SK-N-MC (cell line): ENCODE results near the gene SOBP.
"Not testable (repeated sequence)": the region's sequence is repeated elsewhere in the genome, so short reads cannot be mapped to it uniquely, and the experiment has no call there.

Experiments
- DNase-seq: peaks from one replicate; pipeline ENCODE4 v3.0.0-alpha.2; 2011; ENCODE audit warnings: low read depth, low spot score
- H3K27ac ChIP-seq: fragments of 200-600 bp; sonication (generic); 2 replicates; pipeline ENCODE4 v1.5.1; 2016; ENCODE audit warnings: mixed run types
- H3K36me3 ChIP-seq: fragments of 200-600 bp; sonication (generic); 2 replicates; pipeline ENCODE4 v1.6.1; 2017; ENCODE audit warnings: antibody characterized with exemption, low read length, mixed read lengths; ENCODE audit not compliant: insufficient read depth
- H3K4me3 ChIP-seq: fragments of 200-600 bp; sonication (generic); 2 replicates; pipeline ENCODE4 v1.5.1; 2016
- H3K9ac ChIP-seq: fragments of 200-600 bp; sonication (generic); 2 replicates; pipeline ENCODE4 v1.8.0; 2017; ENCODE audit warnings: mixed run types, mixed read lengths; ENCODE audit not compliant: insufficient read length
- H3K9me3 ChIP-seq: fragments of 200-600 bp; sonication (generic); 2 replicates; pipeline ENCODE4 v1.6.1; 2017; ENCODE audit warnings: low read depth, mild to moderate bottlenecking, antibody characterized with exemption, low read length, moderate library complexity, mixed read lengths
- EZH2 ChIP-seq: fragments of 200-600 bp; sonication (generic); IDR thresholded peaks from one replicate; pipeline ENCODE4 v1.6.1; 2017; ENCODE audit warnings: antibody characterized with exemption
- FOXP2 ChIP-seq: optimal IDR thresholded peaks from 2 replicates; pipeline ENCODE3; 2011; ENCODE audit warnings: mild to moderate bottlenecking, moderate library complexity; ENCODE audit not compliant: insufficient read depth; ENCODE audit errors: extremely low read length, control extremely low read depth
- POLR2AphosphoS5 ChIP-seq: IDR thresholded peaks from 2 replicates; pipeline ENCODE4 v1.6.1; 2012; ENCODE audit warnings: mild to moderate bottlenecking, low read depth, low read length, borderline replicate concordance

Gene SOBP

DNA sequence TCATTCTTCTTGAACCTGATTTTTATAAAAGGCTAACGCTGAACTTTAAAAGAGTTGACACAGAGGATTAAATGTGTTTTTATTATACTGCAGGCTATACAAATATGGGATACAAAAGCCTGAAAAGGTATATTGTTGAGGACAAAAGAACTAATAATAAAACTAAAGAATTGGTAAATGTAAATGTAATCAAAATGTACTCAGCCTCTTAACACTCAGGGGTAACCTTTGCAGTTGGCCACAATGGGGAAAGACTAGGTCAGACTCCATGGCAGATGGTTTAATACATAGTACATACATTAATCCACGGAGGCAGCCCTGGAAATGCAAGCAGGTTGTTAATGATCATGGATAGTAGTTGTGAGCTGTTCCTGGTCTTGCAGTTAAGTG lies 57.5 kb downstream of the SOBP start:
- H3K9me3 ChIP-seq = no peaks in the 10 kb centered on the region
- TF ChIP-seq EZH2 (no peak), FOXP2 (no peak), POLR2AphosphoS5 (no peak)
- H3K36me3 ChIP-seq = no peaks in the 10 kb centered on the region
- no peak overlapping the region for H3K27ac ChIP-seq
- H3K4me3 ChIP-seq = no peak overlapping the region
- H3K9ac ChIP-seq = no peak overlapping the region
- no peak for DNase-seq

DNA sequence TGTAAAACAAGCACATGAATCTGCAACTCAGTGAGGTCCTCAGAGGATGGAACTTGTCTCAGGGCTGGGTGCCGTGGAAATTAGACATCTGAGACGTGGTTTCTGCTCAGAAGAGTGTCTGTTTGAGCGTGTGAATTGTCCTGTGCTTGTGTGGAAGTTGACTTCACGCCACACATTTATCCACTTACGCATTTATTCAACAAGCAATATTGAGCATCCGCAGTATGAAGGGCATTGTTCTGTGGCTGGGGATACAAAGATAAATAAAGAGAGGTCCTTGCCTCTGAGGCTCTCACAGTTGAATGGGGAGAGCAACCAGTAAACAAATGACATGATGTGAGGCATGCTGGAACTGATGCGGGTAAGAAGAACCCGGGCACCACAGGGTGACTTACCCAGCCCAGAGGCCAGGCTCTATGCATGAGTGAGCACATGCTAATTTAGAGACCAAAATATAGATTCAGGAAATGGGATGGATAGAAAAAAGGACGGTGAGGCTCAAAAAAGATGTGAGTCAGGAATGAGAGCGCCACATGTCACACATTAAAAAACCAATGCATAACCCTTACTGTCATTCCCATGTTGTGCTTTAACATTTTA lies 60.4 kb downstream of the SOBP start:
- Histone ChIP-seq H3K36me3 (no peaks in the 10 kb centered on the region), H3K4me3 (no peak overlapping the region), H3K9ac (no peak overlapping the region), H3K27ac (no peak overlapping the region), H3K9me3 (no peaks in the 10 kb centered on the region)
- no peak for DNase-seq
- TF ChIP-seq POLR2AphosphoS5 (no peak), FOXP2 (no peak), EZH2 (no peak)

DNA sequence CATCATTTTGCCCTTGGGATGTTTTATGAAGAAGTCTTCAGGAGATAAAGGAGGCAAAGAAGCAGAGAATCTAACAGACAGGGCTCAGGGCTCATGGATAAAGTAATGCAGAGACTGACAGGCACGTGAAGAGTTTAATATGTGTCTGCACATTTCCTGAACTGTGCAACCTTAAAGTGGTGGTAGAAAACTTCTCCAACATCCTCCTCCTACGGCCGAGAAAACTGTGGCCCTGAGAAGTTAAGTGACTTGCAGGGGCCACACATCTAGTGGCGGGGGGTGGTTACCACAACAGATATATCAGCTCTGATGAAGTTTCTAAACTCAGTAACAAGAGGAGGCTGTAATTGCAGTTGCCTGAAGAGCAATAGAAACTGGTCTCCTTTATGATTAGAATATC lies 61.0 kb downstream of the SOBP start:
- Histone ChIP-seq H3K9me3 (no peaks in the 10 kb centered on the region), H3K9ac (no peak overlapping the region), H3K4me3 (no peak overlapping the region), H3K27ac (no peak overlapping the region), H3K36me3 (no peaks in the 10 kb centered on the region)
- no peak for DNase-seq
- TF ChIP-seq EZH2 (no peak), POLR2AphosphoS5 (no peak), FOXP2 (no peak)

DNA sequence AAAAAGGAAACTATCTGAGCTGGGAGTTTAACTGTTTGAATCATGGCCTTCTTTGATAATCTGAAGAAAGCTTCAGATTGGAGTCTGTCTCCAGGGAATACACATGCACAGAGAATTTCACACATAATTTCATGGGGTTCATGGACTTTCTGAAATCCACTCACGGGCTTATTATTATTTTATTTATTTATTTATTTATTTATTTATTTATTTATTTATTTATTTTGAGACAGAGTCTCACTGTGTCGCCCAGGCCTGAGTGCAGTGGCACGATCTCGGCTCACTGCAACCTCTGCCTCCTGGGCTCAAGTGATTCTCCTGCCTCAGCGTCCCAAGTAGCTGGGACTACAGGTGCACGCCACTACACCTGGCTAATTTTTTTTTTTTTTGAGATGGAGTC lies 63.2 kb downstream of the SOBP start:
- H3K4me3 ChIP-seq, H3K36me3 ChIP-seq, H3K9ac ChIP-seq, H3K27ac ChIP-seq, H3K9me3 ChIP-seq, DNase-seq: not testable (repeated sequence)

DNA sequence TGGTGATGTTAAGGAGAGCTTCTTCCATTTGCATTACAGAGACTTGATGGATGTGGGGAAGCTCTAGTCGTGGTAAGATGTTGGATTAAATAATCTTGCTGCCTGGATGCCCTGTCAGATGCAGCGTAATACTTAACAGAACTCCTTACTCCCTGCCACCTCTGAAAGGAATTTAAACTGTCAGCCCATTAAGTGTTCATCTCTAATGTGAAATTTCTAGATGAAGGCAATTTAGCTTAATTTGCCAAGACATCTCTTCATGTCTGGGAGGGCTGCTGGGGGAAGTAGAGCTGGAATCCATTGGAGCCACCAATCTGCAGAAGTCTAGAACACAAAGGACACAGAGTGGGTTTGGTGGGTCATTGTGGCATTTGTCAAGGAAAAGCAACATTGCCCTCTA lies 64.4 kb downstream of the SOBP start:
- no peak for TF ChIP-seq FOXP2
- no peak for TF ChIP-seq POLR2AphosphoS5
- no peak for TF ChIP-seq EZH2
- no peaks in the 10 kb centered on the region for H3K36me3 ChIP-seq
- DNase-seq = no peak
- H3K9ac ChIP-seq = no peak overlapping the region
- H3K9me3 ChIP-seq = no peaks in the 10 kb centered on the region
- H3K4me3 ChIP-seq = no peak overlapping the region
- no peak overlapping the region for H3K27ac ChIP-seq

DNA sequence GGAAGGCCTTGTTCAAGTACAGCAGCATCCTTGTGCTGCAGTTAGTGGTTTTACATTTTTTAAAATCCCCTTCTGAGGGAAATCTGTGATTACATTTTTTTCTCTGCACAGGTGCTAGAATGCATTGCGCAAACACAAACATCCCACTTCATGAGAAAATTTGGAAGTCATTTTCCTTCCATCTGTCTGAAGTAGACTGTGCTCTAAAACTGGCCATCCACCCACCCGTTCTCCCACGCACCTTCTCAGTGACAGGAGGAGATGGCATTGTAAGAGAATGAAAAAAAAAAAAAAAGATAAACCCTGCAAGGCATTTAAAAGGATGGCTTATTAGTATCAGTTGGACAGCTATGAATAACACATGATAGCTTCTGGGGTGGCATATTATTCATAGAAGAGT lies 65.0 kb downstream of the SOBP start:
- no peak overlapping the region for H3K9ac ChIP-seq
- no peak for TF ChIP-seq FOXP2
- no peak for TF ChIP-seq POLR2AphosphoS5
- TF ChIP-seq EZH2 = no peak
- no peaks in the 10 kb centered on the region for H3K36me3 ChIP-seq
- H3K9me3 ChIP-seq = no peaks in the 10 kb centered on the region
- no peak for DNase-seq
- no peak overlapping the region for H3K27ac ChIP-seq
- no peak overlapping the region for H3K4me3 ChIP-seq

DNA sequence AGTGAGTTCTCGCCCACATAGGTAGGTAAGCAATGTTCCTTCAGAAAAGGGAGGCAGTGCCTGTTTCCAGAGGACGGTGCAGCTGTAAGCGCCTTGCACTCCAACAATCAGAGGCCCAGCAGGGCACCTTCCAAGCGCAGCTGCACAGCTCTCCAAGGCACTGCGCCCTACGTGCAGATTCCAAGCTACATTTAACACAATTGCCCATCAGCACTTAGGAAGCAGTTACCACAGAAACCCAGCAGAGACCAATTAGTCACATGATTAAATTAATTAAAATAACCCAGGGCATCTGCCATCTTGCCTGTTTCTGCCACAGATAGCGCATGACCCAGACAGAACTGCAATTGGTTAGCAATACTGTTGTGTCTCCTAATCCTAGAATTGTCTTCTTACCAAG lies 65.5 kb downstream of the SOBP start:
- TF ChIP-seq POLR2AphosphoS5 = no peak
- TF ChIP-seq EZH2 = no peak
- no peak for DNase-seq
- H3K9ac ChIP-seq = no peak overlapping the region
- H3K36me3 ChIP-seq = no peaks in the 10 kb centered on the region
- no peak overlapping the region for H3K4me3 ChIP-seq
- no peaks in the 10 kb centered on the region for H3K9me3 ChIP-seq
- H3K27ac ChIP-seq = no peak overlapping the region

DNA sequence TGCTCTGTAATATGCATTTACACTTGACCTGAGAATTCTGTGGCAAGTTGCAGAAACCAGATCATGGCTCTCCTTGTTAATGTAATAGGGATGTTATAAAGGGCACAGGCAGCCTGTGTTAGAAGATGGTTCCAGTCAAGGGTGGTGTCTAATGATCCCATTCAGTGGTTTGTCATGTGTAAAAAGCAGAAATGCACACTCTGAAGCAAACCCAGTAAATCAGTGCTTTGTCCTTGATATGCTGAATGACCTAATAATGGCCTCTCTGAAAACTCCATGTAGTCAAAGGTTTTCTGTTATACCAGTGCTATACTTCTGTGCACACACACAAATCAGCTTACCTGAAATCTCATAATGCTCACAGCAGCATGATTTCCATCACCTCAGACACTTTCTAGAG lies 66.2 kb downstream of the SOBP start:
- no peak for DNase-seq
- Histone ChIP-seq H3K36me3 (no peaks in the 10 kb centered on the region), H3K4me3 (no peak overlapping the region), H3K27ac (no peak overlapping the region), H3K9ac (no peak overlapping the region), H3K9me3 (no peaks in the 10 kb centered on the region)
- TF ChIP-seq FOXP2 = no peak
- TF ChIP-seq POLR2AphosphoS5 = no peak
- no peak for TF ChIP-seq EZH2

DNA sequence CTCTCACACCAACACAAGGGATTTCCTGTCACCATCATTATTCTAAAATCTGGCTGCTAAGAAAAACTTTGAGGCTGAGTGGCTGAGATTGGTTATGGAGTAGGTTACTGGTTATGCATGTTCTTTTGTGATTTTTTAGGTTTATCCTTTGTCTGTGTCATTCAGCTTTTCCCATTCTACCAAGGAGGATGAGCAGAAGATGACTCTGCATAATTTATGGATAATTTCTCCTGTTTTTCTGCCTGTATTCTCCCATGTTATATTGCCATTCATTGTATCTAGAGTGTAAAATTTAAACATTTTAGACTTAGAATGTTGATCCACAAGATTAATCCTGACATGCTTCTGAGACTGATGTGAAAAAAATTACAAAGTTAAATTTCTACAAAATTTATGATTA lies 67.8 kb downstream of the SOBP start:
- no peak overlapping the region for H3K27ac ChIP-seq
- no peak overlapping the region for H3K9ac ChIP-seq
- no peaks in the 10 kb centered on the region for H3K9me3 ChIP-seq
- no peak for DNase-seq
- H3K36me3 ChIP-seq = no peaks in the 10 kb centered on the region
- no peak overlapping the region for H3K4me3 ChIP-seq
- TF ChIP-seq FOXP2 = no peak
- no peak for TF ChIP-seq POLR2AphosphoS5
- TF ChIP-seq EZH2 = no peak

DNA sequence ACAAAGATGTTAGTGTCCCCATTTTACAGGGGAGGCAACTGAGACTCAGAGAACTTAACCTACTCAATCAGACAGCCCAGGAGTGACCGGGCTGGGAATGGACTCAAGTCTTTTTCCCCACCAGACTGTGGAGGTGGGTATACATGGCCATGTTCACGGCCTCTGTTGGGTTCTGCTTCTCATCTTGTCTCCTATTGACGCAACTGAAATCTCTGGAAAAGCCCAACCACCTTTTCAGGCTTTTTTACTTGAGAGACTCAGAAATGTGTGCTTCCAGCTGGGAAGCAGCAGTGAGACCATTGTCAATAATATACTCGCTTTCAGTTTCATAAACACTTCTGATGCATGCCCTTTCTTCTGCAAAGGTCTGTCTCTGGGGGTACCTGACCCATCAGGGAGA lies 70.7 kb downstream of the SOBP start:
- DNase-seq = no peak
- Histone ChIP-seq H3K27ac (no peak overlapping the region), H3K4me3 (no peak overlapping the region), H3K9ac (no peak overlapping the region), H3K9me3 (no peaks in the 10 kb centered on the region), H3K36me3 (no peaks in the 10 kb centered on the region)
- TF ChIP-seq POLR2AphosphoS5 = no peak
- TF ChIP-seq EZH2 = no peak
